Activated naive CD4-positive, alpha-beta T cell treated with anti-CD3 and anti-CD28 coated beads, Interleukin-2, amount 50 U/mL, for 24 hours (primary cell): Measurements from ENCODE around the gene PARP15.

Experiments used
- H3K27ac Mint-ChIP-seq: one replicate; pipeline ENCODE4 v1.8.0; 2021; ENCODE audit warnings: mild to moderate bottlenecking, mixed read lengths
- H3K27me3 Mint-ChIP-seq: one replicate; pipeline ENCODE4 v1.8.0; 2021; ENCODE audit warnings: mixed read lengths
- H3K36me3 Mint-ChIP-seq: one replicate; pipeline ENCODE4 v1.8.0; 2021; ENCODE audit warnings: mixed read lengths
- H3K4me1 Mint-ChIP-seq: one replicate; pipeline ENCODE4 v1.8.0; 2021; ENCODE audit warnings: mixed read lengths
- H3K4me3 Mint-ChIP-seq: one replicate; pipeline ENCODE4 v1.8.0; 2021; ENCODE audit warnings: mild to moderate bottlenecking, mixed read lengths
- H3K9me3 Mint-ChIP-seq: one replicate; pipeline ENCODE4 v1.8.0; 2021; ENCODE audit warnings: mixed read lengths

The PARP15 gene

DNA sequence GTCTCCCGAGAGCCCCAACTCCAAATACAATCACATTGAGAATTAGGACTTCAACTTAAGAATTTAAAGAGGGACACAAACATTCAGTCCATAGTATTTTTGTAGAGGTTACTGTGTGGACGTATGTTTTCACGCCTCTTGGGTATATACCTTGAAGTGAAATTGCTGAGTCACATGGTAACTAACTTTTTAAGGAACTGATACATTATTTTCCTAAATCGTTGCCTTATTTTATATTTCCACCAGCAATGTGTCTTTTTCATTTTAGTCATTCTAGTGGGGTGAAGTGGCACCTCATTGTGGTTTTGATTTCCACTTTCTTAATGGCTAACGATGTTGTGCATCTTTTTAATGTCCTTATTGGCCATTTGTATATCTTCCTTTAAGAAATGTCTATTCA, 11.8 kb downstream of the PARP15 start:
- peaks cover 17% of the 10 kb centered on the region for H3K36me3 Mint-ChIP-seq
- no peaks in the 10 kb centered on the region for H3K27me3 Mint-ChIP-seq
- H3K9me3 Mint-ChIP-seq: no peaks in the 10 kb centered on the region
- H3K27ac Mint-ChIP-seq: no peak overlapping the region
- H3K4me1 Mint-ChIP-seq: peaks cover 45% of the 10 kb centered on the region
- no peak overlapping the region for H3K4me3 Mint-ChIP-seq

DNA sequence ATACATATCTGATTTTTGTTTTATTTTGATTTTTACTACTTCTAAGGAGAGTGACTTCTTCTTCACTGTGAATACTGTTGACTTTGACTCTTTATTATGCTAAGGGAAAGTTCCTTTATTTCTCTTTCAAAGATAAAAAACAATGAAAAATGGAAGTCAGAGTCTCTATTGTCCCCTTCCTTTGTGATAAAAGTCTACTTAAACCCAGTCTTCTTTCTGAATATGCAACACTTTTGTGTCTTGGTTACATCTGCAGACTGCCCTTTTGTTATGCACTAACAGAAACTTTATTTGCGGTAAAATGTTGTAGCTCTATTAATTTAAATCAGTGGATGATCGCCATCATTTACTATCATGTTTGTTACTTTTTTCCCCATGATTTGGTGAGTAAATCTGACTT, 13.2 kb downstream of the PARP15 start:
- peaks cover 36% of the 10 kb centered on the region for H3K4me1 Mint-ChIP-seq
- H3K27ac Mint-ChIP-seq: no peak overlapping the region
- H3K4me3 Mint-ChIP-seq: no peak overlapping the region
- peaks cover 16% of the 10 kb centered on the region for H3K36me3 Mint-ChIP-seq
- H3K9me3 Mint-ChIP-seq: no peaks in the 10 kb centered on the region
- H3K27me3 Mint-ChIP-seq: no peaks in the 10 kb centered on the region

DNA sequence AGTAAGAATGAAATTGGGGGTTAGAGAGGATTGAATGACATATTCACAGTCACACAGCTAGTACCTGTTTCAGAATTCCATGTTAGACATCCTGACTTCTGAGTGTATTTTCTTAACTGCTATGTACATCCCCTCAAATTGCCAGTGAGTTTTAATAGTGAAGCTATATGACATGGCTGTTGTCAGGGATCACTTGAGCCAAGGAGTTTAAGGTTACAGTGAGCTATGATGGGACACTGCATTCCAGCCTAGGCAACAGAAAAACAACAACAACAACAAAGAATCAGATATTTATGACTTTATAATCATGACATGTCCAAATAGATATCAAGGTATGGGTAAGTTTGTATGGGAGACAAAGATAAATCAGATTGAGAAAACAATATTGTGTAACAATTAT, 16.6 kb downstream of the PARP15 start:
- Mint-ChIP-seq H3K36me3 (peaks cover 26% of the 10 kb centered on the region), H3K27ac (no peak overlapping the region), H3K4me3 (no peak overlapping the region), H3K27me3 (no peaks in the 10 kb centered on the region), H3K9me3 (no peaks in the 10 kb centered on the region), H3K4me1 (peaks cover 13% of the 10 kb centered on the region)

DNA sequence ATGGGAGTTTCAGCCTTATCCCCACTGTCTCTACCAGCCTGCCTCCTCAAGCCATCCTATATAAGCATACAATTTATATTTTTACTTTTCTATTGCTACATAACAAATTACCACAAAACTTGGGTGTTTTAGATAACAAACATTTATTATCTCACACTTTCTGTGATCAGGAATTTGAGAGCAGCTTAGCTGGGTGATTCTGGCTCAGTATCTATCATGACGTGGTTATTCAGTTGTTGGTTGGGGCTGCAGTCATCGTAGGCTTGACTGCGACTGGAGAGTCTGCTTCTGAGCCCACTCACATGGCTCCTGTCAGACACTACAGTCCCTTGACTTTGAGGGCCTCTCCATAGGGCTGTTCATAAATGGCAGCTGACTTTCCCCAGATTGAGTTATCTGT, 20.7 kb downstream of the PARP15 start:
- Mint-ChIP-seq H3K4me3 (no peak overlapping the region), H3K27ac (no peak overlapping the region), H3K4me1 (peaks cover 32% of the 10 kb centered on the region), H3K9me3 (no peaks in the 10 kb centered on the region), H3K36me3 (peaks cover 29% of the 10 kb centered on the region), H3K27me3 (no peaks in the 10 kb centered on the region)

DNA sequence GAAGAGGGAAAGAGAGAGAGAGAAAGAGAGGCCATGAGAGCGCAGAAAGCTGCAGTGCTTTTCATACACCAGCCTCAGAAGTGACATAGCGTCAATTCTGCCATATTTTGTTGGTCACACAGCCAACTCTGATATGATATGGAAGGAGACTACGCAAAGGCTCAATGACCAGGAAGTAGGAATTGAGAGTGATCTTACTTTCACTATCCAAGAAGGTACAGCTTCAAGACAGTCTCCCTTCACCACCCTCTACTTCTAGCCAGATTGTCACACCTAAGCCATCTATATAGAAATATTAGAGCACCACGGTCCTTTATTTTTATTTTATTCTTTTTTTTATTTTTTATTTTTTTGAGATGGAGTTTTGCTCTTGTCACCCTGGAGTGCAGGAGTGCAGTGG, 21.1 kb downstream of the PARP15 start:
- Mint-ChIP-seq H3K27ac (no peak overlapping the region), H3K36me3 (peaks cover 29% of the 10 kb centered on the region), H3K27me3 (no peaks in the 10 kb centered on the region), H3K9me3 (no peaks in the 10 kb centered on the region), H3K4me1 (peaks cover 36% of the 10 kb centered on the region), H3K4me3 (no peak overlapping the region)

DNA sequence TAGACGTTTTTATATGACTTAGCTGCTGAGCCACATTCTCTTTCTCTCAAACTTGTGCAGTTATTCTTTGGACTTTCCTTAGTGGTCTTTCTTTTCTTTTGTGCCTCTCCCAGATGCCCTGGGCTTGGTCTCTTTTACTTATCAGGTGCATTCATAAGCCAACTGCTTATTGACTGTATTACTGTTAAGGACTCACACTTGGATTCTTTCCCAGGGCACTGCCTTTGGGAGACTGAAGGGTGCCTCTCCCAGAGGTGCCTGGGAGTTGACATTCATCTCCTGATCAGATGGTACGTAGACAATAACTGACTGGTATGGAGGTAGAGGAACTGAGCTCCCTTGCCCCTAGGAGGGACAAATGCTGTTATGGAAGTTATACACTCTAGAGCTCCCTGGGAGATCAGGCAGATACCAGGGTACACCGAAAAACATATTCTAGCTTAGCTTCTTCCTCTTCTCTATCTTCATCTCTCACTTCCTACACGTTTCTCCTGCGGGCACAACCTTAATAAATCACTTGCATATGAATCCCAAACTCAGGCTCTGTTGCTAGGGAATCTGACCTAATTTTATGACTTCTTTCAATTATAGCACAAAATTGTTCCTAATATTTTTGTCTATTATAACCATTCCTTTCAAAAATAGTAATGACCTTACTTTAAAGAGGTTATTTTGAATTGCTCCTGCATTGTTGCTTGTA, 24.7 kb downstream of the PARP15 start:
- no peak overlapping the region for H3K4me3 Mint-ChIP-seq
- H3K27ac Mint-ChIP-seq: no peak overlapping the region
- peaks cover 48% of the 10 kb centered on the region for H3K4me1 Mint-ChIP-seq
- H3K36me3 Mint-ChIP-seq: peaks cover 17% of the 10 kb centered on the region
- no peaks in the 10 kb centered on the region for H3K27me3 Mint-ChIP-seq
- no peaks in the 10 kb centered on the region for H3K9me3 Mint-ChIP-seq

DNA sequence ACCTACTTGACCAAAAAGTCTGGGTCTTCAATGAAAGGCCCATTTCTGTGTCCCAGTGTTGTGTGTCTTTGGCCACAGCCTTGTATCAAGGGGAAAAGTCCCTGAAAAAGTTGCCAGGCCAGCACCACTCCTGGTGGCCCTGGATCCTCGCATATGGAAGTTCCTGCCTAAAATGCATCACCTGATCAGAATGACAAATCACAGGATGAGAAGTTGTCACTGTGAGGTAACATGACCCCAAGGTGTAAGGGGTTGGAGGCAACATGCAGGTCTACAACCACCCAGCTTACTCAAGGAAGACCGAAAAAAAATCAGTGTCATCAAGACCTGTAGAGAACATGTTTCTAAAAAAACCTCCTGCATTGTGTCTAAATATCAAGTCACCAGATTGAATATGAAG, 25.6 kb downstream of the PARP15 start:
- Mint-ChIP-seq H3K9me3 (no peaks in the 10 kb centered on the region), H3K36me3 (peaks cover 21% of the 10 kb centered on the region), H3K27me3 (no peaks in the 10 kb centered on the region), H3K27ac (no peak overlapping the region), H3K4me1 (peaks cover 55% of the 10 kb centered on the region), H3K4me3 (no peak overlapping the region)

DNA sequence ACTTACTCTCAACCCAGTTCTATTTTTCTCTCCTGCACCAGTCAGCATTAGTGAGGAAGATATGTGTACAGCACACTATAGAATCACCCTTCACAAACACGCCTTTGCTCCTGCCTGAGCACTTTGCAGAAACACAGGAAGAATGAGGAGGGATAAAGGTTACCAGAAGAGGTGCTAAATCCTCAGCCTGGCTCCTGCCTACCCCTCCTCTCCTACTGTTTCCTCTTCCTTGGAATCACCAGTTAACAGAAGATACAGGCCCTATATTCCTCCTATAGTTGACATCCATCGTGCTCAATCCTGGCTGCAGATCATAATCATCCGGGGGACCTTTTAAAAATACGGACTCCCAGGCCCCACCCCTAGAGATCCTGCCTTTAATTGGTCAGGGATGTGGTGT, 28.9 kb downstream of the PARP15 start:
- Mint-ChIP-seq H3K27ac (peak overlapping the region; percentile 8), H3K4me3 (no peak overlapping the region), H3K27me3 (no peaks in the 10 kb centered on the region), H3K9me3 (no peaks in the 10 kb centered on the region), H3K36me3 (peaks cover 24% of the 10 kb centered on the region), H3K4me1 (peaks cover 62% of the 10 kb centered on the region)

DNA sequence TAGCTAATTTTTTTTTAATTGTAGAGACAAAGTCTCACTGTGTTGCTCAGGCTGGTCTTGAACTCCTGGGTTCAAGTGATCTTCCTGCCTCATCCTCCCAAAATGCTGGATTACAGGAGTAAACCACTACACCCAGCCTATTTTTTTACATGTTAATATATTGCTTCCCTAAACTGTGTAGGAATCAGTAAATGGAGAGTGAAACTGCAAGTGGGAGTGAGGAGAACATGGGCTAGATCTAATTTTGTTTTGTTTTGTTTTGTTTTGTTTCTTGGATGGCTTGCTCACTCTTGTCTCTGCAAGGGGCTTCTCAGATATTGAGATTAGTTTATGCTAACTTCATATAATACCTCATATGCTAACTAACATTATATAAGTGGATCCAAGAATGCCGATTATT, 31.5 kb downstream of the PARP15 start:
- H3K27me3 Mint-ChIP-seq: no peaks in the 10 kb centered on the region
- H3K27ac Mint-ChIP-seq: peak overlapping the region; percentile 82
- H3K36me3 Mint-ChIP-seq: peaks cover 28% of the 10 kb centered on the region
- no peaks in the 10 kb centered on the region for H3K9me3 Mint-ChIP-seq
- peak overlapping the region; percentile 40 for H3K4me3 Mint-ChIP-seq
- peaks cover 47% of the 10 kb centered on the region for H3K4me1 Mint-ChIP-seq

DNA sequence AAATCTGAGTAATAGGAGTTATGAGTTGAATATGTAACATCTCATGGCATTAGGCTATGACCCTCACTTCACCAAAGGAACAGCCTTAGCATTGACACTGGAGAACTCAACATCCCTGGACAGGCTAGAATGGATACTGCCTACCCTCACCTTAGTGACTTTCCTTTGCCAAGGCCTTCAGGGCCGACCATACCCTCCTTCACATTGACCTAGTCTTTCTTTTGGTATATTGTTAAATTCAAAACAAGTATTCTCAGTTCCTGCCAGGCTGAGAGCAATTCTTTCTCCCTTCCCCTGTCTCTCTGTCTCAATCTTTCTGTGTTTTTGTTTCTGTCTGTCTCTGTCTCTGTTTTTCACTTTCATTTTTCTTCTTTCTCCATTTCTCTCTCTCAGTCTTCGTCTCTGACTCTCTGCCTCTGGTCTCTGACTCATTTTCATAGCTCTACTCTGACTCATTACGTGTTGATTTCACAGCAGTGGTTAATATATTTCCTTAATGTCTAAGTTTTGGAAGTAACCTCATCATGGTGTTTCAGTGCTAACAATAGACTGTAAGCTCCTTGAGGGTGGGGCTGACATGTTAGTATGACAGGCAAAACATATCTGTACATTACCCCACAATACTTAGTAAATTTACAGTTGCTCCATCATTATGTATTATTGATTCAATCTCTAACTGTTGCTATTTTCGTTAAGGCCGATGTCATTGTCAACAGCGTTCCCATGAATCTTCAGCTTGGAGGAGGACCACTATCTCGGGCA, 32.5 kb downstream of the PARP15 start:
- peaks cover 41% of the 10 kb centered on the region for H3K4me1 Mint-ChIP-seq
- peak overlapping the region; percentile 31 for H3K4me3 Mint-ChIP-seq
- no peaks in the 10 kb centered on the region for H3K9me3 Mint-ChIP-seq
- H3K27ac Mint-ChIP-seq: peak overlapping the region; percentile 87
- no peaks in the 10 kb centered on the region for H3K27me3 Mint-ChIP-seq
- H3K36me3 Mint-ChIP-seq: peaks cover 28% of the 10 kb centered on the region

DNA sequence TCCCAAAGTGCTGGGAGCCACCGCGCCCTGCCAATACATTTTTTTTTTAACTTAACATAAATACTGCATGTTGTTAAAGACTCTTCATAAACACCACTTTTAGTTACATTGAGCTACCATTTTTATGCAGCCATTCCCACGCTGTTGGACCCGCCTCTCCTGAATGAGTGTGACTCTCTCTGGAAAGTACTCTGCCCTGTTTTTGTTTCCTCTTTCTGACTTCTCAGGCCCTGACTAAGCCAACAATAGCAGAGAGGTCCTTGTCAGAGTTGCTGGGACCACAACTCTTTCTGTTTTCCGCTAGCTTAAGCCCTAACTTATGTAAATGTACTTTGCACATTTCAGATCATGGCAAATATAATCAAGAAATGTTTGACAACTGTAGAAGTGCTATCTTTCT, 35.2 kb downstream of the PARP15 start:
- peak overlapping the region; percentile 52 for H3K27ac Mint-ChIP-seq
- H3K36me3 Mint-ChIP-seq: peaks cover 27% of the 10 kb centered on the region
- no peaks in the 10 kb centered on the region for H3K9me3 Mint-ChIP-seq
- no peaks in the 10 kb centered on the region for H3K27me3 Mint-ChIP-seq
- H3K4me1 Mint-ChIP-seq: peaks cover 31% of the 10 kb centered on the region
- H3K4me3 Mint-ChIP-seq: no peak overlapping the region

DNA sequence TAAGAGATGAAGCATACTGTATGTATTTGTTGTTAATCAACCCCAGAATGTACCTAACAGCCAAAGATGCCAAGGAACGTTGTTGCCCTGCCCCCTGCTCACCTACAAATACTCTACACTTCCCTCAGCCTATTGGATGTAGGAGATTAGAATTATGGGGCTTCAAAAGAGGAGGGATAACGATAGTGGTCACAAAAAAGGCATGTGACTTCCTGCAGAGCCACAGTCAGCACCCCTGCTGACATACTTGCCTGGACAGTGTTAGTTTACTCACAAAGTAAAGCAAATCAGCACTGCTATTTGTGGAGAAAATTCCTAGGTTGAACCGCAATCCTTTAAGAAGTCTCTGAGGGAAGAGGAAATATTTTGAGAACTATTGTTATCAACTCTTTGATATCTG, 37.9 kb downstream of the PARP15 start:
- no peaks in the 10 kb centered on the region for H3K9me3 Mint-ChIP-seq
- no peaks in the 10 kb centered on the region for H3K27me3 Mint-ChIP-seq
- no peak overlapping the region for H3K4me3 Mint-ChIP-seq
- H3K4me1 Mint-ChIP-seq: peaks cover 10% of the 10 kb centered on the region
- no peak overlapping the region for H3K27ac Mint-ChIP-seq
- H3K36me3 Mint-ChIP-seq: peaks cover 24% of the 10 kb centered on the region

DNA sequence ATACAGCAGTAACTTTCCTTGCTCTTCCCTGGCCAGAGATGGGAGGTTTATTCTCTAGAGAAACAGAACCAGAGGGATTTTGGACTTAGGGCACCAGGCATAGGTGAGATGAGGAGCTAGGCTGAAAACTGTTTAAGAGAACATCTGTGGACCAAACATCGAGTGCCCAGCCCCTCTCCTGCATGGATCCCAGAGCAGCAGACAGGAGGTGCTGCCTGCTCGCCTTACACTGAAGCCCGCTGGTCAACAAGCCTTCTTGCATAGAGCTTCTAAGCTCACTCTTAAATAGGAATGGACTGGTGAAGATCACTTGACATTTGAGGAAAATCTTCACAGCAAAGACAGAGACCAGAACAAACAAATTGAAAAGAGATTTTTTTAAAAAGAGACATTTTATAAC, 41.2 kb downstream of the PARP15 start:
- no peaks in the 10 kb centered on the region for H3K27me3 Mint-ChIP-seq
- no peak overlapping the region for H3K27ac Mint-ChIP-seq
- H3K4me3 Mint-ChIP-seq: no peak overlapping the region
- H3K36me3 Mint-ChIP-seq: peaks cover 23% of the 10 kb centered on the region
- H3K9me3 Mint-ChIP-seq: no peaks in the 10 kb centered on the region
- H3K4me1 Mint-ChIP-seq: peaks cover 4% of the 10 kb centered on the region

DNA sequence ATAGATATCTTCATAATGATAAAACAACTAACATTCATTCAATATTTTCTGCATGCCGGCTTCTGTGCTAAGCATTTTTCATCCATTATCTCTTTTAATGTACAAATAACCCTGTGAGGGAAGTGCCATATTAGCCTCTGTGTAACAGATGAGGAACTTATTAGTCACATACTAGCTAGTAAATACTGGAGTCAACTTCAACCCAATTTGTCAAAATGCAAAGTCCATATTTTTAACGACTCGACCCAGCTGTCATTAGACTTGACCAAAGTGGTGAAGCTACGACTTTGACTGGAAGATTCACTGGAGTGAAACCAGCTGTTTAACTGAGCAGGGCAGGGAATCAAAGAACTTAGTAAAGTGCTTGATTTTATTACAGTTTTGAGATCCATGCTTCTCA, 41.6 kb downstream of the PARP15 start:
- Mint-ChIP-seq H3K27me3 (no peaks in the 10 kb centered on the region), H3K27ac (no peak overlapping the region), H3K36me3 (peaks cover 24% of the 10 kb centered on the region), H3K9me3 (no peaks in the 10 kb centered on the region), H3K4me1 (peaks cover 4% of the 10 kb centered on the region), H3K4me3 (no peak overlapping the region)

DNA sequence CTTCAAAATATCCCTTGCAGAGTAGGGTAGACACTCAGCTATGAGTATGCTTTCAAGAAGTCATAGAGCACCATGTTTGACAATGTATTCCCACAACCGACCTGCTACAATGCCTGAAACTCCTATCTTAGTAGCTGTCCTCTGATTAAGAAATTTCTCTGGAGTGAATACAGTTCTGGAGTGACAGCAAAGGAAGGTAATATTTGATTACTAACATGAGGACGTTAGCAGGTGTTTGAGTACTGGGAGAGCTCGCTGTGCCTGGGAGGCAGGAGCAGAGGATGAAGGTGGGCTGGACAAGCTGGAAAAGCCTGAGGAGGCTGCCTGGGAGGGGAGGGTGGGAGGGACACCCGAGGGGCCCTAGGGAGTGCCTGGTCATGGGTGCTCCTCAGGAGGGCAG, 42.9 kb downstream of the PARP15 start:
- H3K27me3 Mint-ChIP-seq: no peaks in the 10 kb centered on the region
- H3K36me3 Mint-ChIP-seq: peaks cover 24% of the 10 kb centered on the region
- H3K4me3 Mint-ChIP-seq: no peak overlapping the region
- peaks cover 4% of the 10 kb centered on the region for H3K4me1 Mint-ChIP-seq
- peak overlapping the region; percentile 12 for H3K27ac Mint-ChIP-seq
- no peaks in the 10 kb centered on the region for H3K9me3 Mint-ChIP-seq

DNA sequence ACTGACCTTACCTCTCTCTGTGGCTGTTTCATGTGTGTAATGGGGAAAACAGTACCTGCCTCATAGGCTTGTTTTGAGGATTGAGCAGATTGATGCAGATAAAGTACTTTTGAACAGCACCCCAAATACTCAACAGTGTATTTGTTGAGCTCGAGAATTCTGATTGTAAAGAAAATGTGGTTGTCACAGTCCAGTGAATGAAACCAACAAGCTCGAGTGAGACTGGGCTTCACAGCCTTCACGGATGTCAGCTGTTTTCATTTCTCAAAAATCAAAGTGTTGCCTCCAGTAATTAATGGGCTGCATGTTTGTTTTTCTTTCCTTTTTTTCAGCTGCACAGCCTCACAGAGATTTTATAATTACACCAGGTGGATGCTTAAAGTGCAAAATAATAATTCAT, 43.7 kb downstream of the PARP15 start:
- H3K27ac Mint-ChIP-seq: no peak overlapping the region
- H3K4me1 Mint-ChIP-seq: peaks cover 4% of the 10 kb centered on the region
- H3K36me3 Mint-ChIP-seq: peaks cover 20% of the 10 kb centered on the region

More for the DNA sequence above, 43.7 kb downstream of the PARP15 start:
- Mint-ChIP-seq H3K9me3 (no peaks in the 10 kb centered on the region), H3K27me3 (no peaks in the 10 kb centered on the region), H3K4me3 (no peak overlapping the region)
